Stimulated activated memory B cell treated with anti-CD40 and anti-IgM and Interleukin-4, amounts not matched to agents 10 μg/mL and 1 μg/mL and 100 μg/mL, for 72 hours (primary cell): ENCODE results near the gene RIT2.

Source experiments
- ATAC-seq: fragments of 150-1000 bp; cut with Tn5 transposase; 2 replicates; pipeline ENCODE4 v1.10.0; 2021
- H3K27ac Mint-ChIP-seq: one replicate; pipeline ENCODE4 v1.8.0; 2022; ENCODE audit warnings: mild to moderate bottlenecking, mixed read lengths
- H3K27me3 Mint-ChIP-seq: one replicate; pipeline ENCODE4 v1.8.0; 2022; ENCODE audit warnings: mixed read lengths
- H3K36me3 Mint-ChIP-seq: one replicate; pipeline ENCODE4 v1.8.0; 2022; ENCODE audit warnings: mixed read lengths
- H3K4me1 Mint-ChIP-seq: one replicate; pipeline ENCODE4 v1.8.0; 2022; ENCODE audit warnings: mixed read lengths
- H3K4me3 Mint-ChIP-seq: one replicate; pipeline ENCODE4 v1.8.0; 2022; ENCODE audit warnings: mild to moderate bottlenecking, moderate library complexity, mixed read lengths
- H3K9me3 Mint-ChIP-seq: one replicate; pipeline ENCODE4 v1.8.0; 2022; ENCODE audit warnings: mixed read lengths

Gene RIT2

GRCh38 chr18:42734520-42734919, 381.0 kb downstream of the RIT2 start:
- Mint-ChIP-seq H3K27me3 (no peaks in the 10 kb centered on the region), H3K36me3 (no peaks in the 10 kb centered on the region), H3K9me3 (peaks cover 3% of the 10 kb centered on the region), H3K4me3 (no peak overlapping the region), H3K4me1 (no peaks in the 10 kb centered on the region), H3K27ac (no peak overlapping the region)
- ATAC-seq: no peak

DNA sequence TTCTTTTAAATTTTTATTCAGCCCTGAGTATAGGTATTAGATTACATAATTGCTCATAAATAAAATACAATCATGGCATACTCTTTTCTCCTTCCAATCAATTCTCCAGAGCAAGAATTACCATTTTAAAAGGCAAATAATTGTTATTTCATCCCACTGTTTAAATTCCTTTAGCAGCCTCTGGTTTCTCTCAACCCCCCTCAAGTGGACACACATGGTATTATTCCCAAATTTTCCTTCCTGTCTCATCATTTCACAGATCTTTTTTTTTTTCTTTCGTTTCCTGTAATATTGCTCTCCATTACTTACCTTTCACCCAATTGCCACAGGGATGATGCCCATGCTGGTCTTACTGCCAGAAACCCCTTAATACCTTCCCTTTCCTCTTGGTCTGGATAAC, 385.2 kb downstream of the RIT2 start:
- peaks cover 9% of the 10 kb centered on the region for H3K9me3 Mint-ChIP-seq
- H3K27me3 Mint-ChIP-seq: no peaks in the 10 kb centered on the region
- H3K4me3 Mint-ChIP-seq: no peak overlapping the region
- ATAC-seq: no peak
- no peaks in the 10 kb centered on the region for H3K4me1 Mint-ChIP-seq
- H3K27ac Mint-ChIP-seq: no peak overlapping the region
- no peaks in the 10 kb centered on the region for H3K36me3 Mint-ChIP-seq

DNA sequence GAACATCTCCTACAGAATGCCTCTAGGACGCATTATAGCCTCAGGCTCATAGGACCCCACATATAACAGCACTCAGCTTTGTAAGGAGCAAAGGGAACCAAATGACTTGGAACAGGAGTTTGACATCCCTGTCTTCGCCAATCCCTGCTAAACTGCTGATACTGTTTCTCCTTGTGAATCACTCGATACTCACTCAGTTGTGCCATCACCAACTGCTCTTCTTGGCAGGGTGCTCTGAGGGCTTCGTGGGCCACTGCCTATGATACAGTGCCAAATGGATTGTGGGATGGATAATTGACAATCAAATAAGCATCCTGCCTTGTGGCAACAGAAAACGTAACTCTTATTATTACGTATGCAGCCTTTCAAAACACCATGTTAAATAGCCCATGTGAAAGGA, 396.3 kb downstream of the RIT2 start:
- Mint-ChIP-seq H3K4me1 (no peaks in the 10 kb centered on the region), H3K27ac (no peak overlapping the region), H3K27me3 (no peaks in the 10 kb centered on the region), H3K4me3 (no peak overlapping the region), H3K9me3 (peaks cover 2% of the 10 kb centered on the region), H3K36me3 (no peaks in the 10 kb centered on the region)
- no peak for ATAC-seq

- H3K27me3 Mint-ChIP-seq: no peaks in the 10 kb centered on the region
- H3K4me1 Mint-ChIP-seq: no peaks in the 10 kb centered on the region
- H3K27ac Mint-ChIP-seq: no peak overlapping the region
- no peaks in the 10 kb centered on the region for H3K36me3 Mint-ChIP-seq
- H3K4me3 Mint-ChIP-seq: no peak overlapping the region
- H3K9me3 Mint-ChIP-seq: no peaks in the 10 kb centered on the region
- ATAC-seq: no peak
Measured at GRCh38 chr18:42712065-42712464, 403.4 kb downstream of the RIT2 start.

- Mint-ChIP-seq H3K4me1 (no peaks in the 10 kb centered on the region), H3K36me3 (no peaks in the 10 kb centered on the region), H3K9me3 (no peaks in the 10 kb centered on the region), H3K4me3 (no peak overlapping the region), H3K27me3 (no peaks in the 10 kb centered on the region), H3K27ac (no peak overlapping the region)
- ATAC-seq: no peak
Measured at GRCh38 chr18:42707080-42707479, 408.4 kb downstream of the RIT2 start.

GRCh38 chr18:42706618-42707017, 408.9 kb downstream of the RIT2 start:
- Mint-ChIP-seq H3K4me1 (no peaks in the 10 kb centered on the region), H3K4me3 (no peak overlapping the region), H3K36me3 (no peaks in the 10 kb centered on the region), H3K27me3 (no peaks in the 10 kb centered on the region), H3K9me3 (no peaks in the 10 kb centered on the region), H3K27ac (no peak overlapping the region)
- ATAC-seq: no peak

DNA sequence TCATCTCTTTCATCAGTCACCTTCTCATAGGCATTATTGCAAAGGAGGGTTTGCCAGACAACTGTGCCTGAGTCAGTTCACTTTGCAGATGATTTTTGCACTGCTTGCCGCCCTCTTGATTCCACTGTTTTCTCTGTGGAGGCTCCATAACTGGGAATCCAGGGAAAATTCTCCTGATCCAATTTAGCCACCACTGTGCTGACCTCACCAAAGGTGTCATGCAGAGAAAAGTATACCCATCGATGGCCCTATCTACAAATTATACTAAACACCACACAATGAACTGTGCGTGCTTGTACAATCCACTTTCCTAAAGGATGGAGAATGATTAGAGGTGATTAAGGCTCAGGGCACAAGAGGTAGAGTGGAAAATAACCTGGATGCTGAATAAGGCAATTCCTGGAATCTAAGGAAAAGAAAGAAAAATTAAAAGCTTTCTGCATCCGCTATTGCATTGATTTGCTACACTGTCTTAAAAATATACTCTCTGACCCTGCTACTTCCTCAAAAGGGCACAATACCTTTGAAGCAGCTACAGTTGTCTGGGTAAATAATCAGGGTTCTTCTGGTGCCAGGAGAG, 409.4 kb downstream of the RIT2 start:
- no peak overlapping the region for H3K27ac Mint-ChIP-seq
- no peaks in the 10 kb centered on the region for H3K4me1 Mint-ChIP-seq
- no peaks in the 10 kb centered on the region for H3K9me3 Mint-ChIP-seq
- H3K36me3 Mint-ChIP-seq: no peaks in the 10 kb centered on the region
- H3K27me3 Mint-ChIP-seq: no peaks in the 10 kb centered on the region
- ATAC-seq: no peak
- no peak overlapping the region for H3K4me3 Mint-ChIP-seq
